ENCODE results near the gene CSRNP3. TPM values are rescaled to one million over a fixed set of nuclear protein-coding genes. Genes with fewer than 3 reads are reported as not detected.

CSRNP3 gene
- total and polyA plus RNA-seq, 11 donors, result 0.87 to 10.6 (median 4.4) TPM

GRCh38 chr2:165698444-165698884 lies 229.0 kb downstream of the CSRNP3 start:
- Histone ChIP-seq H3K4me1 (peaks cover 0 to 7% (median 0%) of the 10 kb centered on the region in 12 donors), H3K36me3 (no peaks in the 10 kb centered on the region), H3K4me3 (no peak overlapping the region), H3K27ac (no peak overlapping the region), H3K9me3 (no peaks in the 10 kb centered on the region), H3K27me3 (no peaks in the 10 kb centered on the region)
- intact Hi-C loops (cut with DNase I), result loop anchor here in 8 of 10 donors (1.0 to 5.0 kb wide), 4 partner anchors 246 to 297 kb away; no protein-coding TSS in a partner anchor
- 2 to 4% (median 3%) methylated on average over 4 of the region's 4 CpGs for WGBS, 4 donors
- TF ChIP-seq POLR2A (IDR thresholded peaks at IDR 0.05) (no peak), CTCF (IDR thresholded peaks at IDR 0.05) (peak in 11 of 12 donors; percentile 22 to 69 (median 50))
- ATAC-seq (peak; percentile 30 to 88 (median 64)), DNase-seq (peak in 3 of 5 donors; percentile 13 to 30 (median 25))

GRCh38 chr2:165699946-165700345 lies 230.4 kb downstream of the CSRNP3 start:
- no peaks in the 10 kb centered on the region for H3K9me3 ChIP-seq
- no peak for DNase-seq
- intact Hi-C loops (cut with DNase I), result loop anchor here in 8 of 10 donors (2.0 to 5.0 kb wide), 4 partner anchors 248 to 299 kb away; no protein-coding TSS in a partner anchor
- WGBS, 4 donors, result 69 to 79% (median 73%) methylated on average over 2 of the region's 2 CpGs
- H3K4me1 ChIP-seq, result peaks cover 0 to 7% (median 0%) of the 10 kb centered on the region in 12 donors
- TF ChIP-seq POLR2A (IDR thresholded peaks at IDR 0.05) (no peak), CTCF (IDR thresholded peaks at IDR 0.05) (no peak)
- H3K4me3 ChIP-seq, result no peak overlapping the region
- H3K27me3 ChIP-seq, result no peaks in the 10 kb centered on the region
- no peaks in the 10 kb centered on the region for H3K36me3 ChIP-seq
- no peak for ATAC-seq
- no peak overlapping the region for H3K27ac ChIP-seq

GRCh38 chr2:165700531-165700930 lies 231.0 kb downstream of the CSRNP3 start:
- H3K27me3 ChIP-seq, result no peaks in the 10 kb centered on the region
- H3K27ac ChIP-seq, result no peak overlapping the region

DNA sequence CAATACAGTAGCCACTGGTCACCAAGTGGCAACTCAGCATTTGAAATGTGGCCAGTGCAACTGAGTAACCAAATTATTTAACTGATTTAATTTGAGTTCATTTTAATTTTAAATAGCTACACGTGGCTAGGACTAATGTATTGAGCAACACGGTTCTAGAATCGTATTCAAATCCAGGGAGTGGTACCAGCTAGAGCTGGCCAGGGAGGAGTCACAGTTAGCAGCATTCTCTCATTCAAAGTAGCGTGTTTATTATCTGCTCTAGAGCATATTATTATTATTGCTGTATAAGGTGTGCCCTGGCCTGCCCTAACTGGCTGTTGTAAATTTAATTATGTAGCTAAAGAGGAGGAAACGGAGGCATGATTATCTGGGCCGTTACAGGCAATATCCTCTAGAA lies 231.6 kb downstream of the CSRNP3 start:
- no peak for ATAC-seq
- no peak for TF ChIP-seq POLR2A (IDR thresholded peaks at IDR 0.05)
- TF ChIP-seq CTCF (IDR thresholded peaks at IDR 0.05), result no peak
- Histone ChIP-seq H3K4me1 (peaks cover 0 to 7% (median 0%) of the 10 kb centered on the region in 12 donors), H3K27me3 (no peaks in the 10 kb centered on the region), H3K36me3 (no peaks in the 10 kb centered on the region), H3K4me3 (no peak overlapping the region), H3K27ac (no peak overlapping the region), H3K9me3 (no peaks in the 10 kb centered on the region)
- WGBS, 4 donors, result 82 to 84% (median 83%) methylated on average over 6 of the region's 6 CpGs
- intact Hi-C loops (cut with DNase I), result loop anchor here in 1 of 10 donors (2.0 kb wide), 1 partner anchor 300 kb away; no protein-coding TSS in a partner anchor
- no peak for DNase-seq

More at GRCh38 chr2:165700531-165700930, 231.0 kb downstream of the CSRNP3 start:
- 72 to 83% (median 75%) methylated on average over 5 of the region's 5 CpGs for WGBS, 4 donors
- intact Hi-C loops (cut with DNase I), result loop anchor here in 1 of 10 donors (2.0 kb wide), 1 partner anchor 300 kb away; no protein-coding TSS in a partner anchor
- no peaks in the 10 kb centered on the region for H3K9me3 ChIP-seq
- DNase-seq, result no peak
- peaks cover 0 to 7% (median 0%) of the 10 kb centered on the region in 12 donors for H3K4me1 ChIP-seq
- TF ChIP-seq CTCF (IDR thresholded peaks at IDR 0.05) (no peak), POLR2A (IDR thresholded peaks at IDR 0.05) (no peak)
- no peak for ATAC-seq
- no peaks in the 10 kb centered on the region for H3K36me3 ChIP-seq
- H3K4me3 ChIP-seq, result no peak overlapping the region

Measured in heart left ventricle (tissue), 16 donors.